ENCODE measurements around the gene SETD7.

- TF ChIP-seq CTCF (conservative IDR thresholded peaks at IDR 0.05; ENCODE audit: low read depth, low read length) (no peak), EZH2 (IDR thresholded peaks at IDR 0.05; ENCODE audit: low read length, unreplicated experiment) (no peak), EZH2phosphoT487 (IDR thresholded peaks at IDR 0.05; ENCODE audit: borderline replicate concordance, low read length) (no peak)
Measured at GRCh38 chr4:139564502-139564901, 8.5 kb upstream of the SETD7 start.

Data from PC-3 (cell line).